GM12878 (cell line): ENCODE results near the gene CEP295NL. TPM values are rescaled to one million over a fixed set of nuclear protein-coding genes. Genes with fewer than 3 reads are reported as not detected.

Source experiments
- ATAC-seq: fragments of 200-7000 bp; cut with Tn5 transposase; 3 replicates; pipeline ENCODE4 v1.9.1; 2020; ENCODE audit warnings: mild to moderate bottlenecking, moderate library complexity
- BruUV-seq: library from RNA; stranded (reverse); fragments of 400-500 nt; replicated peaks from 2 replicates; lab custom pipeline; 2021; lab: Mats Ljungman, UMichigan
- CTCF ChIA-PET: fragments of 300-600 bp; sonication (Branson Sonifier 250); formaldehyde crosslinking; extraction: SDS; loops from one replicate; lab custom pipeline; 2021; ENCODE audit warnings: inconsistent platforms; lab: Yijun Ruan, JAX
- POLR2A ChIA-PET: fragments of 350-600 bp; formaldehyde crosslinking; extraction: SDS; loops from one replicate; lab custom pipeline; 2021; ENCODE audit warnings: inconsistent platforms; lab: Charles Lee
- RAD21 ChIA-PET: fragments of 300-600 bp; sonication (Branson Sonifier 250); formaldehyde crosslinking; loops from one replicate; lab custom pipeline; 2023; ENCODE audit warnings: antibody characterized with exemption; ENCODE audit not compliant: unreplicated experiment; lab: Charles Lee
- SMC1A ChIA-PET: fragments of 300-600 bp; sonication (Branson Sonifier 250); formaldehyde crosslinking; loops from one replicate; lab custom pipeline; 2023; ENCODE audit not compliant: unreplicated experiment, uncharacterized antibody; lab: Charles Lee
- DNase-seq: peaks from one replicate; pipeline ENCODE4 v3.0.0-alpha.2; 2011; ENCODE audit warnings: low read depth, low spot score
- FAIRE-seq: peaks from 3 replicates; lab custom pipeline; 2011; peaks lifted over from hg19 to GRCh38; lab: Jason Lieb, UNC
- H2AFZ ChIP-seq: 2 replicates; pipeline ENCODE4 v1.6.0; 2011; ENCODE audit warnings: low read depth, low read length, control low read depth; ENCODE audit not compliant: control insufficient read depth
- H3K27ac ChIP-seq: 2 replicates; pipeline ENCODE4 v1.5.1; 2011; ENCODE audit warnings: control low read depth; ENCODE audit not compliant: control insufficient read depth, insufficient read depth
- H3K27me3 ChIP-seq, 2 experiments: replicated peaks in 1 of 2; 2 replicates each; pipeline versions ENCODE4 v1.6.0 to v1.6.1; 2011; ENCODE audit warnings: low read length in 1 of 2; ENCODE audit not compliant: control insufficient read depth in 2 of 2, insufficient read depth in 2 of 2
- H3K36me3 ChIP-seq, 2 experiments: 2 replicates each; pipeline ENCODE4 v1.5.1; 2011; ENCODE audit warnings: low read length in 1 of 2; ENCODE audit not compliant: control insufficient read depth in 2 of 2, insufficient read depth in 2 of 2
- H3K4me1 ChIP-seq: 2 replicates; pipeline ENCODE4 v1.6.1; 2011; ENCODE audit warnings: mild to moderate bottlenecking, low read length, moderate library complexity, mixed read lengths; ENCODE audit not compliant: control insufficient read depth, insufficient read depth
- H3K4me2 ChIP-seq: 2 replicates; pipeline ENCODE4 v1.6.0; 2011; ENCODE audit warnings: control low read depth; ENCODE audit not compliant: control insufficient read depth, insufficient read depth
- H3K4me3 ChIP-seq: fragments of 200-600 bp; sonication (generic); 2 replicates; pipeline ENCODE4 v1.5.1; 2016
- H3K79me2 ChIP-seq: 2 replicates; pipeline ENCODE4 v1.6.0; 2011; ENCODE audit warnings: low read length; ENCODE audit not compliant: control insufficient read depth, insufficient read depth
- H3K9ac ChIP-seq: 2 replicates; pipeline ENCODE4 v1.8.0; 2011; ENCODE audit warnings: low read length, control low read depth, mixed read lengths; ENCODE audit not compliant: control insufficient read depth, insufficient read depth
- H3K9me3 ChIP-seq: replicated peaks from 3 replicates; pipeline ENCODE4 v1.5.1; 2011; ENCODE audit warnings: mild to moderate bottlenecking, low read length; ENCODE audit not compliant: control insufficient read depth, insufficient read depth
- H4K20me1 ChIP-seq: 2 replicates; pipeline ENCODE4 v1.6.0; 2011; ENCODE audit not compliant: control insufficient read depth, insufficient read depth
- ATF3 ChIP-seq: IDR thresholded peaks from 2 replicates; pipeline ENCODE4 v1.6.1; 2011; ENCODE audit warnings: low read depth, mild to moderate bottlenecking, low read length, moderate library complexity, borderline replicate concordance; ENCODE audit errors: extremely low read depth
- CEBPB ChIP-seq, 2 experiments: fragments of 150-350 bp in 1 of 2; IDR thresholded peaks; 2 replicates each; pipeline ENCODE4 v1.6.1; 2012 to 2014; ENCODE audit warnings: low read depth in 2 of 2, low read length in 2 of 2, borderline replicate concordance in 1 of 2, inconsistent platforms in 1 of 2
- CHD2 ChIP-seq: IDR thresholded peaks from 2 replicates; pipeline ENCODE4 v1.6.1; 2011; ENCODE audit warnings: low read depth, low read length, improper control_type of control experiment, borderline replicate concordance
- E2F4 ChIP-seq: IDR thresholded peaks from 2 replicates; pipeline ENCODE4 v1.6.1; 2012; ENCODE audit warnings: low read depth, low read length, improper control_type of control experiment
- MLLT1 ChIP-seq: fragments of 450-650 bp; IDR thresholded peaks from 2 replicates; pipeline ENCODE4 v1.6.1; 2016; ENCODE audit warnings: mild to moderate bottlenecking
- MYB ChIP-seq: fragments of 150-350 bp; IDR thresholded peaks from 2 replicates; pipeline ENCODE4 v1.6.1; 2014; ENCODE audit warnings: mild to moderate bottlenecking, low read depth, low read length, borderline replicate concordance
- NRF1 ChIP-seq: conservative IDR thresholded peaks from 2 replicates; pipeline ENCODE4 v1.6.1; 2011; ENCODE audit warnings: mild to moderate bottlenecking, low read depth, low read length, improper control_type of control experiment
- SMC3 ChIP-seq: IDR thresholded peaks from 2 replicates; pipeline ENCODE4 v1.6.1; 2011; ENCODE audit warnings: low read length, improper control_type of control experiment, borderline replicate concordance
- SP1 ChIP-seq: IDR thresholded peaks from one replicate; pipeline ENCODE4 v1.6.1; 2011; ENCODE audit warnings: low read depth, low read length
- SREBF2 ChIP-seq: IDR thresholded peaks from 2 replicates; pipeline ENCODE4 v1.6.1; 2012; ENCODE audit warnings: mild to moderate bottlenecking, low read length
- SRF ChIP-seq, 2 experiments: IDR thresholded peaks; 2 replicates each; pipeline ENCODE4 v1.6.1; 2011; ENCODE audit warnings: low read depth in 2 of 2, low read length in 2 of 2, mild to moderate bottlenecking in 1 of 2, moderate library complexity in 1 of 2
- ZBED1 ChIP-seq: IDR thresholded peaks from 2 replicates; pipeline ENCODE4 v1.6.1; 2016; ENCODE audit warnings: borderline replicate concordance
- ZZZ3 ChIP-seq: IDR thresholded peaks from 2 replicates; pipeline ENCODE4 v1.6.1; 2011; ENCODE audit warnings: low read depth; ENCODE audit not compliant: control insufficient read depth, insufficient read length
- WGBS: methylation state at CpG from one replicate; pipeline ENCODE4 v1.1.6; 2016; ENCODE audit warnings: low lambda C conversion rate; ENCODE audit not compliant: insufficient replicate concordance, insufficient coverage; ENCODE audit errors: missing lambda C conversion rate; 5-methylcytosine and 5-hydroxymethylcytosine counted together
- in situ Hi-C: fragments of 300-500 bp; cut with MboI; formaldehyde crosslinking; loops from 9 replicates; pipeline ENCODE4 v1.14.3; 2018; ENCODE audit warnings: mixed read lengths
- intact Hi-C: fragments of 100-400 bp; cut with micrococcal nuclease; formaldehyde crosslinking; loops from one replicate; pipeline ENCODE4 v1.14.2; 2022; ENCODE audit not compliant: unreplicated experiment
- polyA plus RNA-seq, 11 experiments: library from polyadenylated mRNA; depleted of rRNA in 4 of 11; unstranded in 6 of 11; stranded (reverse) in 5 of 11; fragments of >200 nt; fragmentation: Nextera tagmentation in 4 of 11; fragmentation: Illumina TruSeq in 1 of 11; extraction: Ambion mirVana in 4 of 11; extraction: Trizol in 1 of 11; gene quantifications; 1 replicate in 1 of 11; 2 replicates in 10 of 11; pipeline versions ENCODE4 v1.2.1 to v1.2.3, GENCODE V29; 2011 to 2016; ENCODE audit warnings: inconsistent platforms in 2 of 11, missing spikeins in 2 of 11, low read depth in 1 of 11
- total RNA-seq, 4 experiments: library from RNA; depleted of rRNA in 3 of 4; stranded (reverse); fragments of >200 nt in 3 of 4; fragmentation: Illumina TruSeq in 1 of 4; extraction: Trizol in 1 of 4; gene quantifications; 2 replicates each; pipeline versions ENCODE4 v1.2.1 to v1.2.3, GENCODE V29; 2013 to 2021

CEP295NL gene
- total and polyA plus RNA-seq, 10 of the 15 experiments (the other 5 are each of a cell fraction or from before 2014, with no cell fraction given), result not detected

GRCh38 chr17:78921437-78921971 lies 18.5 kb upstream of the CEP295NL start:
- no peak overlapping the region for H3K4me2 ChIP-seq
- ChIA-PET RAD21 (interaction anchor here (0.6 kb wide), 1 partner anchor 48 kb away, joined by 3 read pairs; no protein-coding TSS in a partner anchor), POLR2A (no interaction called here), CTCF (no interaction called here), SMC1A (interaction anchor here (1.1 kb wide), 1 partner anchor 46 kb away, joined by 3 read pairs; no protein-coding TSS in a partner anchor)
- 49% methylated on average over 8 of the region's 8 CpGs for WGBS
- H3K9ac ChIP-seq, result no peak overlapping the region
- H4K20me1 ChIP-seq, result no peaks in the 10 kb centered on the region
- no peak overlapping the region for H2AFZ ChIP-seq
- in situ Hi-C loops, result no loop called here
- intact Hi-C loops, result no loop called here
- BruUV-seq, result no TSS peak
- peaks cover 2% of the 10 kb centered on the region; the same call in 1 of the 2 replicates for H3K4me1 ChIP-seq
- no peak overlapping the region for H3K27ac ChIP-seq
- ATAC-seq (no peak), FAIRE-seq (no peak), DNase-seq (no peak)
- H3K79me2 ChIP-seq, result no peaks in the 10 kb centered on the region
- TF ChIP-seq ATF3 (no peak), MYB (no peak), SREBF2 (no peak), SRF (IDR thresholded peaks at IDR 0.05; ENCODE audit: low read depth in 2 of 2, low read length in 2 of 2) (no peak)
- H3K36me3 ChIP-seq, result no peaks in the 10 kb centered on the region
- H3K9me3 ChIP-seq, result no peaks in the 10 kb centered on the region
- H3K4me3 ChIP-seq, result no peak overlapping the region
- H3K27me3 ChIP-seq, result peaks cover 4 to 9% of the 10 kb centered on the region in 2 experiments; a peak in 3 of 4 replicates

GRCh38 chr17:78920528-78920927 lies 17.5 kb upstream of the CEP295NL start:
- CTCF ChIA-PET, result no interaction called here
- Histone ChIP-seq H3K4me2 (no peak overlapping the region), H3K27me3 (peaks cover 2 to 4% of the 10 kb centered on the region in 2 experiments; a peak in 3 of 4 replicates), H3K79me2 (no peaks in the 10 kb centered on the region), H3K4me1 (peaks cover 2% of the 10 kb centered on the region; the same call in 1 of the 2 replicates), H3K4me3 (no peak overlapping the region), H4K20me1 (no peaks in the 10 kb centered on the region), H3K9ac (no peak overlapping the region), H3K36me3 (no peaks in the 10 kb centered on the region), H3K9me3 (no peaks in the 10 kb centered on the region), H3K27ac (no peak overlapping the region), H2AFZ (no peak overlapping the region)
- SMC1A ChIA-PET, result no interaction called here
- no TSS peak for BruUV-seq
- POLR2A ChIA-PET, result interaction anchor here (0.6 kb wide), 1 partner anchor 143 kb away, joined by 4 read pairs; no protein-coding TSS in a partner anchor
- in situ Hi-C loops, result no loop called here
- DNase-seq, result no peak
- 45% methylated on average over 8 of the region's 8 CpGs for WGBS
- no peak for FAIRE-seq
- RAD21 ChIA-PET, result no interaction called here
- intact Hi-C loops, result no loop called here
- ATAC-seq, result no peak
- TF ChIP-seq CHD2 (no peak), ZBED1 (no peak), SP1 (no peak), SMC3 (no peak), NRF1 (no peak), ZZZ3 (no peak), CEBPB (IDR thresholded peaks at IDR 0.05; ENCODE audit: borderline replicate concordance in 1 of 2, low read depth in 2 of 2, low read length in 2 of 2) (no peak), MLLT1 (no peak), E2F4 (no peak)
